Hematopoietic multipotent progenitor cell treated with erythropoietin and hydrocortisone succinate and interleukin-3 and kit ligand, for 8 days (in vitro differentiated cells): ENCODE data around the gene CTNNA2.

Experiments used
- DNase-seq: peaks from one replicate; pipeline ENCODE4 v3.0.0-alpha.2; 2015

The CTNNA2 gene

DNA sequence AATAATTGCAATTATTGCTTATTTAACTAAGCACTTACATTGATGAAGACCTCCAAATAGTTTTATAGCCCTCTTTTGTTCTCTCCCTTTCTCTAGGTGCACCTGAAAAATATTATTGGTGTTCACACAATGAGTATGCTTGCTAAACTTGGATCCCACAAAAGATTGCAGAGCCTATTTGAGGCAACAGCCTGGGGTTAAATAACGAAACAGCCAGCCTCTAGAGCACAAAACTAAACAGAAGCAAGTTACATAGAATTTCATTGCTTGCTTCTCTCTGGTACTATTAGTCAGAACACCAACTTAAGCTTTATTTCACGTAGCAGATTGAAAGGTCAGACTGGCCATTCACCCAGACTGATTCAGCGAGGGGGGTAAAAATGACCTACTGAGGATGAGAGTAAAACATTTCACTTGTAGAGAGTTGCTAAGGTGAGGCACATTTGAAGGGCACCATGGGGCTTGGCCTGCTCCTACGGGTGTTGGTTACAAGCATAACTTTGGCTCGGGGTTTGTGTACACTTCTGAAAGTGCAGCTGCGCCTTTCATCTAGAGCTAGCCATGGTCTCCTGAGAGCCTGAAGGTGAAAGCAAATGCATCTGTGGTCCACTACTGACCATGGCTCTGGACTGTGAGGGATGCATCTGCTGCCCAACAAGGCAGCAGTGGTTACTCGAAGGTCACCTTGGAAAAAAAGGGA, 1016.8 kb downstream of the CTNNA2 start:
- no peak for DNase-seq

DNA sequence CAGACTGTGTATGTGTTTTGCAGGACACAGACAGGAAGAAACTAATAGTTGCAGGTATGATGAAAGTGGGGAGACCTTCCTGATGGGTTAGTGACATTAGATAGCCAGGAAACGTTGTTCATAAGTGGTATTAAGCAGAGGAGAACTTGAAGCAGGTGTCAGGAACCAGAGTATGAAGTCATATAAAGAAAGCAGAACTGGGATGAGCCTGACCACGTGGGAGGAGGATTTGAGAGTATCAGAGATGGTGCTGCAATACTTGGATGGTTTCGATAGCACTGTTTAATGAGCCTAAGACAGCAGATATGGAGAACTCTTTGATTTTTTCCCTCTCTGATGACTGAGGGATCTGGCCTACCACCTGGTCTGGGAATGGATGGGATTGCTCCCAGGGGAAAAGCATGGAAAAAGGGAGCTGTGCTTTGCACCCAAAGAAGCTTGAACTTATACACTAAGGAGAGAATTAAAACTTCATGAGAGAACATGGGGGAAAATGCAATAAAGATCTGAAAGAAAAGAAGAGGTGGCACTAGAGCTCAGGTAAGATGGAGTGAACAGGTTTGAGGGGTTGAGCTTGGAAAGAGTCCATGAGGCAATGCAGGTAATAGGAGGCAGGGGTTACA, 1017.7 kb downstream of the CTNNA2 start:
- no peak for DNase-seq

GRCh38 chr2:80531319-80531718, 1018.5 kb downstream of the CTNNA2 start:
- DNase-seq, result no peak

DNA sequence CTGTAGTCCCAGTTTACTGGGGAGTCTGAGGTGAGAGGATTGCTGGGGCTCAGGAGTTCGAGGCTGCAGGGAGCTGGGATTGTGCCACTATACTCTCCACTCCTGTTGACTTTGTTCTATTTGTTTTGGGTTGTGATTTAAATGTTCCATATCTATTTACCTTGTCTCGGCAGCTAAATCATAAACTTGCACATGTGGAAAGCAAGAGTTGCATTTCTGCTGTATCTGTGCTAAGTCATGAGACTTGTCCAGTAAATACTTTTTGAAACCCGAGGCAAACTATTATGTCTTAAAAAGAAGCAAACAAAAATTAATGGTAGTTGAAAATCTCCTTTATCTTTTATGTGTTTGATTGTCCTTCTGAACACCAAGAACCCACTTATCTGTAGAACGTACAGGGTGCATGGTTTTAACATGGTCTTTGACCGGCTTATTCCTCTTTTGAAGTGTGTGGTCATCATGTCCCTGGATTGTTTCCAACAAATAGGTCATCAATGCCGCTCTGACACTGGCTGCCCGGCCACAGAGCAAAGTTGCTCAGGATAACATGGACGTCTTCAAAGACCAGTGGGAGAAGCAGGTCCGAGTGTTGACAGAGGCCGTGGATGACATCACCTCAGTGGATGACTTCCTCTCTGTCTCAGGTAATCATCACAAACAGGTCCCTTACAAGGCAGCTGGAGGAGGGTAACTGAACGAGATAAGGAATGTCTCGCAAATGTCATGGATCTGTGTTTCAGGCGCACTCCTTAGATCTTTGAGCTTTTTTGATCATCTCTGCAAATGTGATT, 1032.8 kb downstream of the CTNNA2 start:
- DNase-seq, result no peak

GRCh38 chr2:80546766-80547165, 1033.9 kb downstream of the CTNNA2 start:
- no peak for DNase-seq

GRCh38 chr2:80547344-80547743, 1034.5 kb downstream of the CTNNA2 start:
- no peak for DNase-seq

DNA sequence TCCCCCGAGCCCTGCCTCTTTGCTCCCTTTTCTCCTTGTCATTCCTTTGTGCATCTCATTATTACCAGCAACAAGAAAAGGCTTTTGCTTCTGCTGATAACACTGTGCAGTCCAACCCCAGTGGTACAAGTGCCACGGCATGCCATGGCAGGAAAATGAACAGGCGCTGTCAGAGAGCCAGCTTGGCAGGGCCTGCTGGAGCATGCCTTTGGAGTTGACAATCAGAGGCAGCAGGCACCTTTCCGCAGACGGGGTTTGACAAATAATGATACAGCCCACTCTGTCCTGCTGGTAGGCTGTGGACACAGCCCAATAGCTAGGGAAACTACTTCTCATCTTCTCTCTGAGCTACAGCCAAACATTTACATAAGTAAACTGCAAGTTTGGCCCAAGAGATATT, 1035.6 kb downstream of the CTNNA2 start:
- no peak for DNase-seq

GRCh38 chr2:80549901-80550300, 1037.0 kb downstream of the CTNNA2 start:
- DNase-seq, result no peak

DNA sequence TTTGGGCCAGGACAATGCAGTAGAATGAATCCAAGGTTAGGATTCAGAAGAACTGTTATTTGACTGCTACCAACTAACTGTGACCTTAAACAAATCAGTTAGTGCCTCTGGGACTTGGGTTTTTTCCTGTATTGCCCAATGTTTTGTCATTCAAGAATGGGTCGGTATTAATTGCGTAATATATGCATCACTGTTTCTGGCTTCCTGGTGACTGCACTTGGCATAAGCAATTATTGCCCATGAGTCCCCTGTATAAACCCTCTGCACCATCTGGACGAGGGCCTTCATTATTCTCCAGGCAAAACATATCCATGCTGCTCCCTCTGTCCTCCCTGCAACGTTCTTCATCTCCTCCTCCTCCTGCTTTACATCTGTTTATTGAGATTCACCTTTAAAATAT, 1047.5 kb downstream of the CTNNA2 start:
- DNase-seq, result no peak

GRCh38 chr2:80568011-80568410, 1055.2 kb downstream of the CTNNA2 start:
- DNase-seq, result no peak

DNA sequence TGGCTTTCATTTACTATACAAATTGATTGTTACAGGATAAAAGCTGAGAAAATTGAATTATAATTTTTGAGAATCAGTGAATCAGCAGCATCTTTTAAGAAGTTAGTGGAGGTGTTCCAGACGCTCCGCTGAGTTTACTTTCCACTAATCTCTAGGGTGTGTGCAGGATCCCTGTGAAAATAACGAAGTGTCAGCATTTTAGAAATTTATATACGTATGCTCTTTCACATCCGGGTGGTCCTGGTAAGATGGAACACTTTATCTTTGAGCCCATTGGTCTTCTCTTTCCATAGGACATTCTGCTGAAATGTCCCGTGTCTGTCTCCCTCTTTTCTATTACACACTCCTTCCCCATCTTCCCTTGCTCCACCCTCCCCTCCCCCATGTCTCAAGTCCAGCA, 1060.3 kb downstream of the CTNNA2 start:
- no peak for DNase-seq

DNA sequence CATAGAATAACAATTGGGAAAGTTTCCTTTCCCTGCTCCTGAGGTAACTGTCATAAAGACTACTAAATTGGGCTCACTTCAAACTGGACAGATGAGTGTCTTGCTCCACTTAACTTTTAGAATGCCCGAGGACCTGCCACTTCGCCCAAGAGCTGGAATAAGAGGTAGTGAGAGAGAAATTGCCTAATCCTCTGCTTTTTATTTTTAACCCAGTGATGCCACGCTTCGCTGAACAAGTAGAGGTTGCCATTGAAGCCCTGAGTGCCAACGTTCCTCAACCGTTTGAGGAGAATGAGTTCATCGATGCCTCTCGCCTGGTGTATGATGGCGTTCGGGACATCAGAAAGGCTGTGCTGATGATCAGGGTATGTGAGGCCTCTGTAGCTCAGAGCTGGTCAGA, 1061.1 kb downstream of the CTNNA2 start:
- no peak for DNase-seq

DNA sequence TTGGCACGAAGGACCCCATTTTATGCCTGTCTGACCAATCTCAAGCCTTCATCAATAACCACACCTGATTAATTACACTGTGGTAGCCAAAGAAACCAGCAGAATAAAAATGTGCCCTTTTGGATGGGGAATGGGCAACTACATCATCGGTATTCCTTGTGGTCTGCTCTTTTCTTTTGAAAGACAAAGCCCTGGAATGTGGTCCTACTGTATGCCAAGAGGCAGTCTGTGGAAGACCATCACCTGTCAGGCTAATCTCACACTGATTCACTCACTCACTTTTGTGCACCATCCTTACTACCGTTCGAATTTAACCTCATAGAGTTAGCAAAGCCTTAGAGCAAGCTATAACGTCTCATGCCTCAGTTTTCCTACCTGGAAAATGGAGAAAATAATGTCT, 1066.9 kb downstream of the CTNNA2 start:
- DNase-seq, result no peak

- no peak for DNase-seq
Measured at GRCh38 chr2:80591233-80591632, 1078.4 kb downstream of the CTNNA2 start.

DNA sequence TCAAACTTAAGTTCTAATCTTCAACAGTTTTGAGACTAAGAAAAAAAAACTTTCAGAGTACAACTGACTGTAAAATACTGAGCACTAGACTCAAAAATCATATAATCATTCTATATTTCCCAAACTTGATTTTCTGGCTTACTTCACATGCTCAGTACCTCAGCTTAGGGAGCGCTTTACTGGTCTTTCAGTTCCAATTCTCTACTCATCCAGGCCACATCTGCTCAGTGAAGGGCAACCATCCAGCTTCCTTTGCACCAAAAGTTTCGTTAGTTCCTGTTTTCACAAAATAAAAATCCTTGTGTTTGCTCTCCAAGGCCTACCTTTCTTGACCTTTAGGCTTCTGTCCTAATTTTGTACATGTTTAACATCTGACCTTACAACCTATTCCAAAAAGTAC, 1079.3 kb downstream of the CTNNA2 start:
- DNase-seq, result no peak

GRCh38 chr2:80610108-80610507, 1097.3 kb downstream of the CTNNA2 start:
- DNase-seq, result no peak

DNA sequence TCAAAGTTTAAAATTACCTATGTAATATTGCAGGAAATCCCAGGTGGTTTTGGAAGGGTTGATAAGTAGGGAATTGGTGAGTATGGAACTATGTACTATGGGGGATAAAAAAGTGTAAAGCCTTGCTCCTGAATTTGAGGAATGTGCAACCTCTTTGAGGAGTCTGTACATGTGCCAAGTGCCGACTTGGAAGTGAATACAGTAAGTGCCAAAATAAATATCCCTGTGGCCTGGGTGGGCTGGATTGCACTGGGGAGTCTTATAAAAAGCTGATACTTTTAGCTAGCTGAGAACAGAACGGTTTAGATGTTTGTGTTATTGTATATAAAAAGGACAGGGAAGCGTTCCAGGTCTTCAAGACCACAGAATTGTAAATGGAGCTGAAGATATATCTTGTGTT, 1108.8 kb downstream of the CTNNA2 start:
- no peak for DNase-seq

GRCh38 chr2:80624062-80624461, 1111.2 kb downstream of the CTNNA2 start:
- no peak for DNase-seq

DNA sequence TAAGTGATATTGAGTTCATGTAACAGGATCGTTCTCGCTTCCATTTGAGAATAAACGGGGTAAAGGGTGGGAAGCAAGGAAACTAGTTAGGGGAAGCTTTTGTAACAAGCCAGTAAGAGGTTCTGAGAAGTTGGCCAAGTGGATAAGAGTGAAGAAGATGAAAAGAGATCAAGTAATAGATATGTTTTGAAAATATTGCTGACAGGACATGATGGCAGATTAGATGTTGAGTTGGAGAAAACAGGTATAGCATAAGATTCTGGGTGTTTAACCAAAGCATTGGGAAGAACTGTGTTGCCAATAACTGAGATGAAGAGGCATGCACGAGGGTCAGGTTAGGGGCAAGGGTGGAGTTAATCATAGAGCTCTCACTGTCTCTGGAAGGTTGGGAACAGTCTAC, 1121.7 kb downstream of the CTNNA2 start:
- no peak for DNase-seq

DNA sequence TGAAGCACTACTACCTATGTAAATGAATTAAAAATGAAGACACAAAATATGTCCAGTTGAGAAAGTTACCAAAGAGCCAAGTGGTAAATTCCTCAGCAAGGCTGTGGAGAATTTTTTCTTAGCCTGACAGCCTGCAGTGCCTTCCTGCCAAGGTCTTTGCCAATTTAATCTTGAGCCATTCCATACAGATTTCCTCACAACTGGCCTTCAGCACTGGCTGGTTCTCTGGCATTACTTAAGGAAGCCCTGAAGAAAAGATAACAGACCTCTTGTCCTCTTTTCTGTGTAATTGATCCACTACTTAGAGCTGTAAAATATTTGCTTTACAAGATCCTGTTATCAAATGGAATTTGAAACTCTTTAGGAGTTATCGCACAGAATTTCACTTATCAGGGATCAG, 1125.9 kb downstream of the CTNNA2 start:
- no peak for DNase-seq

GRCh38 chr2:80642465-80642864, 1129.6 kb downstream of the CTNNA2 start:
- no peak for DNase-seq

DNA sequence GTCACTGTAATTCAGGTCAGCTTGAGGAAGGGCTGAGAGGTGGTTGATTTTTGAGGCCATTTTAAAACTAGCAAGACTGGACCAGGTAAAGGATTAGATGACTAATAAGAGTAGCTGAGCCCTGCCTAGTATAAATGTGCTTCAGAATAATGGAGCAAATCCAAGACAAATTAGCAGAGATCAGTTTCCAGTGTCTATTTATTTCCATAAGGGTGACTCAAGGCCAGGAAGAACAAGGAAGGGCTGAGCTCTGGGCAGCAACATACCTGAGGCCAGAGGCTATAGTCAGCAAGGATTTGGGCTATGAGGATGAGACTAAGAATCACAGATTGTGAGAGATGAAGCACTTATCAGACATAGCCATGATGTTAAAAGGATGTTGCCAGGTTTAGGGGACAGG, 1130.7 kb downstream of the CTNNA2 start:
- DNase-seq, result no peak

- DNase-seq, result no peak
Measured at GRCh38 chr2:80651435-80651834, 1138.6 kb downstream of the CTNNA2 start.

GRCh38 chr2:80655265-80655664, 1142.4 kb downstream of the CTNNA2 start:
- no peak for DNase-seq
